Activated CD8-positive, alpha-beta T cell treated with anti-CD3 and anti-CD28 coated beads for 36 hours (primary cell): ENCODE results near the gene EXOSC9. TPM values are rescaled to one million over a fixed set of nuclear protein-coding genes. Genes with fewer than 3 reads are reported as not detected.

Experiments used
- ATAC-seq: fragments of 200-7000 bp; cut with Tn5 transposase; one replicate; pipeline ENCODE4 v1.10.0; 2021; ENCODE audit warnings: mild to moderate bottlenecking, moderate library complexity
- CTCF ChIA-PET: fragments of 350-600 bp; sonication (Branson Sonifier 250); formaldehyde crosslinking; loops from one replicate; lab custom pipeline; 2021; ENCODE audit warnings: antibody characterized with exemption; lab: Charles Lee
- POLR2A ChIA-PET: fragments of 350-600 bp; sonication (Branson Sonifier 250); formaldehyde crosslinking; loops from one replicate; lab custom pipeline; 2021; ENCODE audit warnings: antibody characterized with exemption; lab: Charles Lee
- DNase-seq: peaks from one replicate; pipeline ENCODE4 v3.0.0-alpha.2; 2020
- H3K27ac Mint-ChIP-seq: one replicate; pipeline ENCODE4 v1.8.0; 2021; ENCODE audit warnings: mild to moderate bottlenecking, mixed read lengths
- H3K27me3 Mint-ChIP-seq: one replicate; pipeline ENCODE4 v1.8.0; 2021; ENCODE audit warnings: mixed read lengths
- H3K36me3 Mint-ChIP-seq: one replicate; pipeline ENCODE4 v1.8.0; 2021; ENCODE audit warnings: low read depth, mixed read lengths
- H3K4me1 Mint-ChIP-seq: one replicate; pipeline ENCODE4 v1.8.0; 2021; ENCODE audit warnings: low read depth, mixed read lengths
- H3K4me3 Mint-ChIP-seq: one replicate; pipeline ENCODE4 v1.8.0; 2021; ENCODE audit warnings: mild to moderate bottlenecking, moderate library complexity, mixed read lengths
- H3K9me3 Mint-ChIP-seq: one replicate; pipeline ENCODE4 v1.8.0; 2021; ENCODE audit warnings: mixed read lengths
- CTCF ChIP-seq: fragments of 200-600 bp; IDR thresholded peaks from one replicate; pipeline ENCODE4 v1.8.0; 2022; ENCODE audit warnings: antibody characterized with exemption, mild to moderate bottlenecking
- intact Hi-C: fragments of 100-400 bp; cut with micrococcal nuclease; formaldehyde crosslinking; loops from one replicate; pipeline ENCODE4 v1.10.0; 2022
- total RNA-seq, 2 experiments: library from RNA; stranded (reverse); gene quantifications; one replicate each; pipeline ENCODE4 v1.2.3, GENCODE V29; 2021

The EXOSC9 gene
- total RNA-seq, 2 experiments from 2014 or later = 75.8 to 76.8 TPM

DNA sequence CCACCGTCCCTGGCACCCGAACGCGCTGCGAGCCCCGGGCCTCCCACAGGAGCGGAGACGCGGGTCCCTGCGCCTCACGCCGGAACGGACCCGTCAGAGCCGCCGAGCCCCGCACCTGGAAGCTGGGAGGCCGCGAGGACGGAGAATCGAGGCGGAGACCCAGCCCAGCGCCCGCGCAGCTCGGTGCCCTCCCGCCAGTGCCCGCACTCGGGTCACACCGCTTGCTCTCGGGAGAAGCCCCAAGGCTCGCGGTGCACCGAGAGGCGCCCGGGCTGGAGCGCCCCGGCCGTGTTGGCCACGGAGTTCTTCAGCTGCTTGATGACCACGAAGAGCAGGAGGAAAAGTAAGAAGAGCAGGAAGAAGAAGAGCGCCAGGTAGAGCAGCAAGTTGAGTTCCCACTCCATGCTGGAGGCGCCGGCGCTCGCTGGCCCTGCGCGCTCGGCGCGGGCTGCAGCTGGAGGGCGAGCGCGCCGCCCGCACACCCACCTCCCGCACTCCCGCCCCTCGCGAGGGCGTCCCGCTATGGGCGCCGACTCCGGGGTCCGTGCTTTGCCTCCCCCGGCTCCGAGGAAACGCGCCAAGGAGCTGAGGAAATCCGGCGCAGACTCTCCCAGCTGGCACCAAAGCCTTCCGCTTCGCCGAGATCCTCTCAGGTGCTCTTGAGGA lies 36.3 kb upstream of the EXOSC9 start, which contains the start of gene SMIM43:
SMIM43 (minus strand) TSS at position 463 of the 666 bp plus-strand sequence; CDS start at position 404, 59 bp downstream.
- H3K27ac Mint-ChIP-seq = no peak within 1 kb of the TSS
- no peak for TF ChIP-seq CTCF
- ATAC-seq (peak; percentile 30), DNase-seq (no peak)
- CTCF ChIA-PET = interaction anchor here (1.1 kb wide), 1 partner anchor 20 kb away, joined by 3 read pairs; no protein-coding TSS in a partner anchor
- intact Hi-C loops = no loop called here
- POLR2A ChIA-PET = interaction anchor here (0.6 kb wide), 1 partner anchor 236 kb away, joined by 3 read pairs; no protein-coding TSS in a partner anchor
- peaks cover 41% of the 10 kb centered on the region for H3K27me3 Mint-ChIP-seq
- no peaks in the 10 kb centered on the region for H3K36me3 Mint-ChIP-seq
- peak within 1 kb of the TSS; percentile 46 for H3K4me3 Mint-ChIP-seq
- H3K4me1 Mint-ChIP-seq = peaks cover 3% of the 10 kb centered on the region
- H3K9me3 Mint-ChIP-seq = no peaks in the 10 kb centered on the region

DNA sequence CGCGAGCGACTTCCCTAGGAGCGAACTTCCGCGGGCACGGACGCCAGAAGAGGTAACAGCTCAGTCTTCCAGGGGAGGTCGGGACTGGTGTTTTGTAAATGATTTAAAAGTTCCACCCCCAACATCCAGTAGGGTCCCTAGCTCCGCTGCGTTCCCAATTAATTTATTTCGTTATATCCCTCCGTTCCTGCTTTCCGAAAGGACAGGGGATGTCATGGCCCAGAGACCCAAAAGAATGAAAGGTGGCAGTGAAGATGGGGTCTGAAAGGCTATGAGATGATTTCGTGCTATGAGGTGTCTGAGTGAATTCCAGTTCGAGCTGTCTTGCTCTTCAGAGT lies 35.8 kb upstream of the EXOSC9 start:
- Mint-ChIP-seq H3K9me3 (no peaks in the 10 kb centered on the region), H3K27ac (no peak overlapping the region), H3K4me1 (peaks cover 3% of the 10 kb centered on the region), H3K36me3 (no peaks in the 10 kb centered on the region), H3K27me3 (peaks cover 41% of the 10 kb centered on the region), H3K4me3 (peak overlapping the region; percentile 46)
- intact Hi-C loops = no loop called here
- ATAC-seq (no peak), DNase-seq (no peak)
- TF ChIP-seq CTCF = no peak
- POLR2A ChIA-PET = no interaction called here
- CTCF ChIA-PET = interaction anchor here (1.1 kb wide), 1 partner anchor 20 kb away, joined by 3 read pairs; no protein-coding TSS in a partner anchor

GRCh38 chr4:121765971-121766538 lies 35.1 kb upstream of the EXOSC9 start:
- no peak for DNase-seq
- H3K4me1 Mint-ChIP-seq = peaks cover 3% of the 10 kb centered on the region
- H3K27ac Mint-ChIP-seq = no peak overlapping the region
- no peaks in the 10 kb centered on the region for H3K9me3 Mint-ChIP-seq
- ATAC-seq = no peak
- ChIA-PET CTCF (interaction anchor here (1.1 kb wide), 1 partner anchor 16 kb away, joined by 3 read pairs; no protein-coding TSS in a partner anchor), POLR2A (interaction anchor here (0.6 kb wide), 1 partner anchor 883 kb away, joined by 5 read pairs; no protein-coding TSS in a partner anchor)
- H3K27me3 Mint-ChIP-seq = peaks cover 47% of the 10 kb centered on the region
- H3K36me3 Mint-ChIP-seq = no peaks in the 10 kb centered on the region
- no peak for TF ChIP-seq CTCF
- H3K4me3 Mint-ChIP-seq = no peak overlapping the region
- intact Hi-C loops = no loop called here

GRCh38 chr4:121767166-121767565 lies 34.0 kb upstream of the EXOSC9 start:
- intact Hi-C loops = no loop called here
- H3K27me3 Mint-ChIP-seq = peaks cover 47% of the 10 kb centered on the region
- ATAC-seq = no peak
- no peak for TF ChIP-seq CTCF
- DNase-seq = no peak
- H3K36me3 Mint-ChIP-seq = no peaks in the 10 kb centered on the region
- no peak overlapping the region for H3K27ac Mint-ChIP-seq
- H3K9me3 Mint-ChIP-seq = no peaks in the 10 kb centered on the region
- H3K4me3 Mint-ChIP-seq = no peak overlapping the region
- CTCF ChIA-PET = interaction anchor here (1.1 kb wide), 1 partner anchor 15 kb away, joined by 3 read pairs; no protein-coding TSS in a partner anchor
- H3K4me1 Mint-ChIP-seq = peaks cover 3% of the 10 kb centered on the region
- POLR2A ChIA-PET = no interaction called here

GRCh38 chr4:121769341-121769740 lies 31.8 kb upstream of the EXOSC9 start:
- no peak for TF ChIP-seq CTCF
- ChIA-PET CTCF (no interaction called here), POLR2A (no interaction called here)
- H3K36me3 Mint-ChIP-seq = no peaks in the 10 kb centered on the region
- H3K4me3 Mint-ChIP-seq = no peak overlapping the region
- H3K27me3 Mint-ChIP-seq = peaks cover 33% of the 10 kb centered on the region
- H3K27ac Mint-ChIP-seq = no peak overlapping the region
- no peaks in the 10 kb centered on the region for H3K9me3 Mint-ChIP-seq
- no peaks in the 10 kb centered on the region for H3K4me1 Mint-ChIP-seq
- intact Hi-C loops = no loop called here
- ATAC-seq (no peak), DNase-seq (no peak)
